H9 (cell line): ENCODE data around the gene PRKACG. TPM values are rescaled to one million over a fixed set of nuclear protein-coding genes. Genes with fewer than 3 reads are reported as not detected.

ENCODE experiments used
- DNase-seq: peaks from one replicate; pipeline ENCODE4 v3.0.0-alpha.2; 2017
- H2AFZ ChIP-seq: one replicate; pipeline ENCODE4 v1.6.1; 2013; ENCODE audit warnings: mild to moderate bottlenecking, low read length, control low read depth, moderate library complexity
- H2AK5ac ChIP-seq: 2 replicates; pipeline ENCODE4 v1.6.1; 2013; ENCODE audit warnings: low read length, control low read depth, mixed read lengths; ENCODE audit not compliant: insufficient read length
- H2BK120ac ChIP-seq: one replicate; pipeline ENCODE4 v1.6.1; 2013; ENCODE audit warnings: low read depth, mild to moderate bottlenecking, low read length, control low read depth, inconsistent platforms; ENCODE audit not compliant: poor library complexity, severe bottlenecking
- H2BK12ac ChIP-seq: 2 replicates; pipeline ENCODE4 v1.6.1; 2013; ENCODE audit warnings: low read length, control low read depth, mixed read lengths, low read depth; ENCODE audit not compliant: insufficient read length
- H2BK15ac ChIP-seq: 2 replicates; pipeline ENCODE4 v1.6.1; 2013; ENCODE audit warnings: low read depth, low read length, control low read depth
- H2BK20ac ChIP-seq: one replicate; pipeline ENCODE4 v1.6.1; 2013; ENCODE audit warnings: low read depth, mild to moderate bottlenecking, low read length, control low read depth, inconsistent platforms; ENCODE audit not compliant: poor library complexity, severe bottlenecking
- H2BK5ac ChIP-seq: 2 replicates; pipeline ENCODE4 v1.6.1; 2013; ENCODE audit warnings: low read length, control low read depth, mixed read lengths; ENCODE audit not compliant: insufficient read length
- H3K14ac ChIP-seq: 2 replicates; pipeline ENCODE4 v1.6.1; 2013; ENCODE audit warnings: low read length, control low read depth; ENCODE audit not compliant: insufficient read depth
- H3K18ac ChIP-seq: 2 replicates; pipeline ENCODE4 v1.6.1; 2013; ENCODE audit warnings: low read depth, mild to moderate bottlenecking, mixed read lengths, low read length, control low read depth; ENCODE audit not compliant: insufficient read length
- H3K23ac ChIP-seq: 2 replicates; pipeline ENCODE4 v1.6.1; 2013; ENCODE audit warnings: low read length, control low read depth, mixed read lengths, low read depth; ENCODE audit not compliant: insufficient read length
- H3K23me2 ChIP-seq: 2 replicates; pipeline ENCODE4 v1.6.1; 2013; ENCODE audit warnings: low read depth, mild to moderate bottlenecking, mixed read lengths, low read length, control low read depth; ENCODE audit not compliant: insufficient read length, poor library complexity, severe bottlenecking
- H3K27ac ChIP-seq: 2 replicates; pipeline ENCODE4 v1.5.1; 2013; ENCODE audit warnings: low read length, control low read depth, mixed read lengths, low read depth; ENCODE audit not compliant: insufficient read length
- H3K27me3 ChIP-seq: 2 replicates; pipeline ENCODE4 v1.6.1; 2013; ENCODE audit warnings: low read length, control low read depth, inconsistent platforms; ENCODE audit not compliant: insufficient read depth
- H3K4ac ChIP-seq: 2 replicates; pipeline ENCODE4 v1.6.1; 2013; ENCODE audit warnings: low read depth, mild to moderate bottlenecking, control low read depth, inconsistent platforms, low read length, moderate library complexity
- H3K4me1 ChIP-seq: 2 replicates; pipeline ENCODE4 v1.6.1; 2013; ENCODE audit warnings: low read length, control low read depth, inconsistent platforms; ENCODE audit not compliant: insufficient read depth
- H3K4me2 ChIP-seq: 2 replicates; pipeline ENCODE4 v1.6.1; 2013; ENCODE audit warnings: low read length, control low read depth, mixed read lengths; ENCODE audit not compliant: insufficient read length, insufficient read depth
- H3K56ac ChIP-seq: 2 replicates; pipeline ENCODE4 v1.6.1; 2013; ENCODE audit warnings: low read depth, mild to moderate bottlenecking, mixed read lengths, low read length, control low read depth; ENCODE audit not compliant: insufficient read length
- H3K79me1 ChIP-seq: 2 replicates; pipeline ENCODE4 v1.6.1; 2013; ENCODE audit warnings: low read depth, mild to moderate bottlenecking, moderate library complexity, low read length, control low read depth, inconsistent platforms; ENCODE audit not compliant: insufficient read depth, poor library complexity, severe bottlenecking
- H3K79me2 ChIP-seq: 2 replicates; pipeline ENCODE4 v1.6.1; 2013; ENCODE audit warnings: low read length, control low read depth, inconsistent platforms; ENCODE audit not compliant: insufficient read depth
- H3K9ac ChIP-seq: 2 replicates; pipeline ENCODE4 v1.6.1; 2013; ENCODE audit warnings: low read length, control low read depth, mixed read lengths; ENCODE audit not compliant: insufficient read length; ENCODE audit errors: extremely low read depth
- H3K9me3 ChIP-seq: one replicate; pipeline ENCODE4 v1.6.1; 2013; ENCODE audit warnings: low read depth, low read length, inconsistent platforms; ENCODE audit not compliant: control insufficient read depth
- H3T11ph ChIP-seq: one replicate; pipeline ENCODE4 v1.6.1; 2013; ENCODE audit warnings: mild to moderate bottlenecking, low read length, control low read depth, inconsistent platforms
- H4K20me1 ChIP-seq: one replicate; pipeline ENCODE4 v1.6.1; 2013; ENCODE audit not compliant: control insufficient read depth, insufficient read length, insufficient read depth
- H4K5ac ChIP-seq: 2 replicates; pipeline ENCODE4 v1.6.1; 2013; ENCODE audit warnings: low read depth, mild to moderate bottlenecking, mixed read lengths, low read length, control low read depth; ENCODE audit not compliant: insufficient read length
- H4K8ac ChIP-seq: replicated peaks from 2 replicates; pipeline ENCODE4 v1.6.1; 2013; ENCODE audit warnings: low read length, control low read depth, mixed read lengths, low read depth; ENCODE audit not compliant: insufficient read length
- H4K91ac ChIP-seq: 2 replicates; pipeline ENCODE4 v1.6.1; 2013; ENCODE audit warnings: low read depth, mild to moderate bottlenecking, moderate library complexity, mixed read lengths, low read length, control low read depth; ENCODE audit not compliant: insufficient read length
- H3K27ac Mint-ChIP-seq, 3 experiments: 2 replicates in 2 of 3; 3 replicates in 1 of 3; pipeline ENCODE4 v1.8.0; 2020 to 2021; ENCODE audit warnings: mixed read lengths in 3 of 3, mild to moderate bottlenecking in 1 of 3, moderate library complexity in 1 of 3
- H3K27me3 Mint-ChIP-seq: 2 replicates; pipeline ENCODE4 v1.8.0; 2021; ENCODE audit warnings: low read depth, mild to moderate bottlenecking, moderate library complexity, mixed read lengths
- H3K36me3 Mint-ChIP-seq, 3 experiments: 2 replicates in 2 of 3; 3 replicates in 1 of 3; pipeline ENCODE4 v1.8.0; 2020 to 2021; ENCODE audit warnings: low read depth in 3 of 3, mixed read lengths in 3 of 3; ENCODE audit not compliant: insufficient read depth in 1 of 3
- H3K4me1 Mint-ChIP-seq, 2 experiments: 2 replicates each; pipeline ENCODE4 v1.8.0; 2020; ENCODE audit warnings: mixed read lengths in 2 of 2
- H3K4me3 Mint-ChIP-seq, 2 experiments: 2 replicates in 1 of 2; 3 replicates in 1 of 2; pipeline ENCODE4 v1.8.0; 2020 to 2021; ENCODE audit warnings: mild to moderate bottlenecking in 2 of 2, mixed read lengths in 2 of 2, moderate library complexity in 1 of 2
- H3K9me3 Mint-ChIP-seq, 2 experiments: 2 replicates in 1 of 2; 3 replicates in 1 of 2; pipeline ENCODE4 v1.8.0; 2020; ENCODE audit warnings: mild to moderate bottlenecking in 2 of 2, mixed read lengths in 2 of 2, moderate library complexity in 1 of 2
- WGBS: extraction: QIAGEN DNeasy Blood & Tissue Kit; methylation state at CpG from one replicate; pipeline ENCODE4 v1.1.7; 2013; ENCODE audit warnings: missing lambda C conversion rate, low lambda C conversion rate, mixed read lengths; ENCODE audit not compliant: insufficient read length; ENCODE audit errors: extremely low coverage; 5-methylcytosine and 5-hydroxymethylcytosine counted together
- total RNA-seq: library from RNA; stranded (reverse); gene quantifications from 2 replicates; pipeline ENCODE4 v1.2.1, GENCODE V29; 2021
- TF ChIP-seq, protein P1 (sequence below): fragments of 200-600 bp; sonication (generic); conservative IDR thresholded peaks from 3 replicates; pipeline ENCODE4 v1.8.0; 2021; ENCODE audit warnings: antibody characterized with exemption, mild to moderate bottlenecking

PRKACG gene
- total RNA-seq, 1 experiment from 2014 or later = not detected

DNA sequence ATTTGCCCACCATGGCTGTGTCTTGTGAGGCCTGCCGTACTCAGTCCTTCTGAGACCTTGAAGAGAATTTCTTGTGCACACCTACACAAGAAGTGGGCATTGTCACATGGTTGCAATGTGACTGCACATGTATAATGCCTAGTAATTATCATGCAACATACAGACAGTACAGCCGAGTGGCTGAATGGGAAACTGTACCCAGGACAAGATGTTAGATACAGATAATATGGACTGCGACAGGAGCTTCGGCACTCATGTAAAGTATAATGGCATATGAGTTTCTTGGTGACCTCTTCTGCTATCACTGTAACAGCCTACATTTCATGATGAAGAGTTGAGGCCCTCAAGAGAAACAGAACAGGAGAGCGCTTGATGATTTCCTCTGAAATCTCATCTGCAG, 4.8 kb upstream of the PRKACG start:
- peaks cover 3 to 4% of the 10 kb centered on the region in 2 experiments for H3K9me3 Mint-ChIP-seq
- Histone ChIP-seq H2BK12ac (no peak overlapping the region), H3K4me1 (peaks cover 3% of the 10 kb centered on the region; the same call in 1 of the 2 replicates), H3K79me2 (no peaks in the 10 kb centered on the region), H3K27ac (no peak overlapping the region), H4K5ac (no peak overlapping the region), H3K23me2 (no peaks in the 10 kb centered on the region), H2BK15ac (no peak overlapping the region), H3K14ac (no peak overlapping the region), H2BK120ac (no peak overlapping the region), H3K56ac (no peak overlapping the region), H3K4me2 (no peak overlapping the region), H3K23ac (no peak overlapping the region), H3K79me1 (no peaks in the 10 kb centered on the region), H2AFZ (no peak overlapping the region), H3K4ac (no peak overlapping the region), H2BK20ac (no peak overlapping the region), H3K9me3 (no peaks in the 10 kb centered on the region), H2AK5ac (no peak overlapping the region), H3K9ac (no peak overlapping the region), H2BK5ac (no peak overlapping the region), H3K18ac (no peak overlapping the region), H3K27me3 (no peaks in the 10 kb centered on the region), H4K8ac (no peak overlapping the region), H4K91ac (no peak overlapping the region), H3T11ph (no peak overlapping the region), H4K20me1 (no peaks in the 10 kb centered on the region)
- no peak for DNase-seq
- peaks cover 0 to 7% (median 3%) of the 10 kb centered on the region in 3 experiments; a peak in 3 of 7 replicates for H3K36me3 Mint-ChIP-seq
- peaks cover 27 to 46% of the 10 kb centered on the region in 2 experiments for H3K4me1 Mint-ChIP-seq
- WGBS = no CpG with 5 or more reads among the region's 5 CpGs
- H3K27me3 Mint-ChIP-seq = no peaks in the 10 kb centered on the region
- TF ChIP-seq, protein P1, sequence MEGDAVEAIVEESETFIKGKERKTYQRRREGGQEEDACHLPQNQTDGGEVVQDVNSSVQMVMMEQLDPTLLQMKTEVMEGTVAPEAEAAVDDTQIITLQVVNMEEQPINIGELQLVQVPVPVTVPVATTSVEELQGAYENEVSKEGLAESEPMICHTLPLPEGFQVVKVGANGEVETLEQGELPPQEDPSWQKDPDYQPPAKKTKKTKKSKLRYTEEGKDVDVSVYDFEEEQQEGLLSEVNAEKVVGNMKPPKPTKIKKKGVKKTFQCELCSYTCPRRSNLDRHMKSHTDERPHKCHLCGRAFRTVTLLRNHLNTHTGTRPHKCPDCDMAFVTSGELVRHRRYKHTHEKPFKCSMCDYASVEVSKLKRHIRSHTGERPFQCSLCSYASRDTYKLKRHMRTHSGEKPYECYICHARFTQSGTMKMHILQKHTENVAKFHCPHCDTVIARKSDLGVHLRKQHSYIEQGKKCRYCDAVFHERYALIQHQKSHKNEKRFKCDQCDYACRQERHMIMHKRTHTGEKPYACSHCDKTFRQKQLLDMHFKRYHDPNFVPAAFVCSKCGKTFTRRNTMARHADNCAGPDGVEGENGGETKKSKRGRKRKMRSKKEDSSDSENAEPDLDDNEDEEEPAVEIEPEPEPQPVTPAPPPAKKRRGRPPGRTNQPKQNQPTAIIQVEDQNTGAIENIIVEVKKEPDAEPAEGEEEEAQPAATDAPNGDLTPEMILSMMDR = no peak
- H3K27ac Mint-ChIP-seq = no peak overlapping the region
- H3K4me3 Mint-ChIP-seq = no peak overlapping the region
